H1 (cell line): ENCODE results near the gene CCSER2. TPM values are rescaled to one million over a fixed set of nuclear protein-coding genes. Genes with fewer than 3 reads are reported as not detected.

Source experiments
- CTCF ChIA-PET: fragments of 300-600 bp; sonication (Branson Sonifier 250); formaldehyde crosslinking; loops from one replicate; lab custom pipeline; 2021; ENCODE audit not compliant: partially characterized antibody; lab: Charles Lee
- POLR2A ChIA-PET: fragments of 300-600 bp; sonication (Branson Sonifier 250); formaldehyde crosslinking; loops from one replicate; lab custom pipeline; 2021; ENCODE audit warnings: inconsistent platforms; ENCODE audit not compliant: partially characterized antibody; lab: Charles Lee
- DNase-seq, 2 experiments: peaks; one replicate each; pipeline versions ENCODE4 v3.0.0 to v3.0.0-alpha.2; 2010 to 2022; ENCODE audit warnings: low spot score in 2 of 2, low read depth in 1 of 2, mixed read lengths in 1 of 2
- FAIRE-seq: peaks from 2 replicates; lab custom pipeline; 2011; peaks lifted over from hg19 to GRCh38; lab: Jason Lieb, UNC
- H2AFZ ChIP-seq: 2 replicates; pipeline ENCODE4 v1.8.1; 2012; ENCODE audit warnings: low read length, inconsistent platforms
- H2AK5ac ChIP-seq: 2 replicates; pipeline ENCODE4 v1.6.1; 2013; ENCODE audit warnings: low read depth, low read length
- H2BK120ac ChIP-seq: replicated peaks from 2 replicates; pipeline ENCODE3; 2013; ENCODE audit warnings: low read depth, low read length, inconsistent platforms
- H2BK12ac ChIP-seq: 2 replicates; pipeline ENCODE4 v1.6.1; 2013; ENCODE audit warnings: low read depth, low read length
- H2BK15ac ChIP-seq: 2 replicates; pipeline ENCODE4 v1.6.1; 2013; ENCODE audit warnings: low read length
- H2BK20ac ChIP-seq: 2 replicates; pipeline ENCODE4 v1.6.1; 2013; ENCODE audit warnings: low read length
- H2BK5ac ChIP-seq: 2 replicates; pipeline ENCODE4 v1.6.1; 2013; ENCODE audit warnings: low read depth, low read length
- H3K14ac ChIP-seq: 2 replicates; pipeline ENCODE4 v1.6.1; 2013; ENCODE audit warnings: inconsistent platforms; ENCODE audit not compliant: insufficient read length
- H3K18ac ChIP-seq: 2 replicates; pipeline ENCODE4 v1.6.1; 2013; ENCODE audit warnings: low read length; ENCODE audit errors: extremely low read depth
- H3K23ac ChIP-seq: 2 replicates; pipeline ENCODE4 v1.6.1; 2013; ENCODE audit warnings: inconsistent platforms; ENCODE audit not compliant: insufficient read length
- H3K23me2 ChIP-seq: 2 replicates; pipeline ENCODE4 v1.6.1; 2013; ENCODE audit warnings: low read depth, low read length
- H3K27ac ChIP-seq: 2 replicates; pipeline ENCODE4 v1.6.1; 2011; ENCODE audit warnings: low read depth, low read length, inconsistent platforms
- H3K27me3 ChIP-seq, 4 experiments: replicated peaks in 1 of 4; 1 replicate in 1 of 4; 2 replicates in 3 of 4; pipeline versions ENCODE4 v1.6.1 to v1.8.1; 2011 to 2013; ENCODE audit warnings: low read length in 3 of 4, mild to moderate bottlenecking in 3 of 4, inconsistent platforms in 2 of 4, mixed read lengths in 2 of 4, moderate library complexity in 1 of 4; ENCODE audit not compliant: control insufficient read depth in 3 of 4, insufficient read depth in 3 of 4; ENCODE audit errors: extremely low read depth in 1 of 4
- H3K36me3 ChIP-seq, 4 experiments: 2 replicates each; pipeline versions ENCODE4 v1.6.1 to v1.8.1; 2011 to 2013; ENCODE audit warnings: mild to moderate bottlenecking in 4 of 4, low read length in 3 of 4, moderate library complexity in 2 of 4, control low read depth in 1 of 4, inconsistent platforms in 1 of 4; ENCODE audit not compliant: insufficient read depth in 4 of 4, control insufficient read depth in 2 of 4
- H3K4ac ChIP-seq: replicated peaks from 2 replicates; pipeline ENCODE3; 2013; ENCODE audit warnings: low read length, low read depth, mixed read lengths, inconsistent platforms; ENCODE audit not compliant: insufficient read length
- H3K4me1 ChIP-seq, 4 experiments: replicated peaks in 1 of 4; 1 replicate in 1 of 4; 2 replicates in 3 of 4; pipeline versions ENCODE4 v1.6.1 to v1.8.1; 2011 to 2013; ENCODE audit warnings: low read length in 3 of 4, inconsistent platforms in 2 of 4, mixed read lengths in 1 of 4; ENCODE audit not compliant: insufficient read depth in 4 of 4, control insufficient read depth in 3 of 4
- H3K4me2 ChIP-seq, 2 experiments: 2 replicates each; pipeline versions ENCODE4 v1.6.1 to v1.8.1; 2011 to 2013; ENCODE audit warnings: low read depth in 2 of 2, low read length in 2 of 2, control low read depth in 1 of 2, inconsistent platforms in 1 of 2, mild to moderate bottlenecking in 1 of 2; ENCODE audit not compliant: insufficient read depth in 1 of 2
- H3K4me3 ChIP-seq, 4 experiments: fragments of 200-600, 300-600 bp in 1 of 4; sonication (generic), shearing (Covaris generic), sonication (Bioruptor Twin) in 1 of 4; 2 replicates each; pipeline versions ENCODE4 v1.5.1 to v1.8.1; 2011 to 2016; ENCODE audit warnings: low read length in 4 of 4, low read depth in 3 of 4, control low read depth in 2 of 4, inconsistent platforms in 2 of 4, mild to moderate bottlenecking in 2 of 4, mixed read lengths in 1 of 4, moderate library complexity in 1 of 4; ENCODE audit not compliant: insufficient read depth in 2 of 4; ENCODE audit errors: extremely low read depth in 1 of 4
- H3K56ac ChIP-seq: replicated peaks from 2 replicates; pipeline ENCODE3; 2013; ENCODE audit warnings: low read depth, mild to moderate bottlenecking, mixed read lengths, low read length, inconsistent platforms; ENCODE audit not compliant: insufficient read length
- H3K79me1 ChIP-seq: 2 replicates; pipeline ENCODE4 v1.6.1; 2013; ENCODE audit warnings: low read depth, low read length, control low read depth
- H3K79me2 ChIP-seq, 2 experiments: 2 replicates each; pipeline versions ENCODE4 v1.6.1 to v1.8.1; 2012 to 2013; ENCODE audit warnings: low read length in 2 of 2, mild to moderate bottlenecking in 2 of 2, inconsistent platforms in 1 of 2; ENCODE audit not compliant: insufficient read depth in 2 of 2, control insufficient read depth in 1 of 2
- H3K9ac ChIP-seq, 4 experiments: replicated peaks in 1 of 4; 1 replicate in 1 of 4; 2 replicates in 3 of 4; pipeline versions ENCODE4 v1.6.1 to v1.8.1; 2011 to 2013; ENCODE audit warnings: low read depth in 3 of 4, low read length in 3 of 4, control low read depth in 2 of 4, mild to moderate bottlenecking in 2 of 4, moderate library complexity in 2 of 4, inconsistent platforms in 1 of 4; ENCODE audit errors: extremely low read depth in 1 of 4
- H3K9me3 ChIP-seq, 2 experiments: 2 replicates each; pipeline versions ENCODE4 v1.6.1 to v1.8.1; 2012 to 2013; ENCODE audit warnings: mild to moderate bottlenecking in 2 of 2, moderate library complexity in 2 of 2, control low read depth in 1 of 2, inconsistent platforms in 1 of 2, low read depth in 1 of 2, low read length in 1 of 2, mixed read lengths in 1 of 2; ENCODE audit not compliant: insufficient read depth in 2 of 2
- H4K20me1 ChIP-seq, 2 experiments: replicated peaks in 1 of 2; 2 replicates each; pipeline versions ENCODE3 to v1.8.1; 2011 to 2013; ENCODE audit warnings: inconsistent platforms in 2 of 2, low read length in 2 of 2, mild to moderate bottlenecking in 1 of 2; ENCODE audit not compliant: insufficient read depth in 2 of 2, control insufficient read depth in 1 of 2
- H4K5ac ChIP-seq: 2 replicates; pipeline ENCODE4 v1.6.1; 2013; ENCODE audit warnings: low read length, low read depth, mixed read lengths, inconsistent platforms; ENCODE audit not compliant: insufficient read length
- H4K8ac ChIP-seq: 2 replicates; pipeline ENCODE4 v1.8.0; 2013; ENCODE audit warnings: mild to moderate bottlenecking, moderate library complexity, low read length, inconsistent platforms; ENCODE audit not compliant: insufficient read depth; ENCODE audit errors: extremely low read depth
- H4K91ac ChIP-seq: replicated peaks from 2 replicates; pipeline ENCODE3; 2013; ENCODE audit warnings: low read length, mixed read lengths, inconsistent platforms; ENCODE audit not compliant: insufficient read length
- CBX8 ChIP-seq: fragments of 300-800, 300-1000 bp; sonication (generic); IDR thresholded peaks from 2 replicates; pipeline ENCODE4 v1.7.1; 2016; ENCODE audit warnings: low read depth, low read length, borderline replicate concordance
- CEBPB ChIP-seq: IDR thresholded peaks from 2 replicates; pipeline ENCODE4 v1.6.1; 2012; ENCODE audit warnings: low read depth, low read length
- PHF8 ChIP-seq: fragments of 200-600 bp; sonication (generic); conservative IDR thresholded peaks from 2 replicates; pipeline ENCODE4 v1.7.1; 2012; ENCODE audit warnings: low read depth, mild to moderate bottlenecking, inconsistent platforms, low read length, moderate library complexity
- TCF12 ChIP-seq: IDR thresholded peaks from 2 replicates; pipeline ENCODE4 v1.6.1; 2011; ENCODE audit warnings: low read depth, mild to moderate bottlenecking, low read length
- WGBS, 2 experiments: shearing (Covaris generic) in 1 of 2; methylation state at CpG; one replicate each; pipeline versions ENCODE4 v1.1.6 to v1.1.7; 2013 to 2015; ENCODE audit warnings: low lambda C conversion rate in 2 of 2, mixed read lengths in 2 of 2, inconsistent platforms in 1 of 2, low coverage in 1 of 2, missing lambda C conversion rate in 1 of 2; ENCODE audit not compliant: insufficient replicate concordance in 2 of 2, insufficient coverage in 1 of 2, insufficient read length in 1 of 2; ENCODE audit errors: extremely low coverage in 1 of 2, missing lambda C conversion rate in 1 of 2; 5-methylcytosine and 5-hydroxymethylcytosine counted together
- polyA plus RNA-seq, 7 experiments: library from polyadenylated mRNA; depleted of rRNA in 3 of 7; stranded (reverse) in 5 of 7; unstranded in 2 of 7; fragments of >200 nt in 5 of 7; fragments of 200-250 nt in 2 of 7; gene quantifications; 1 replicate in 5 of 7; 2 replicates in 1 of 7; 4 replicates in 1 of 7; pipeline versions ENCODE4 v1.2.1 to v1.2.3, GENCODE V29; 2011 to 2013; ENCODE audit warnings: missing spikeins in 2 of 7, mixed read lengths in 2 of 7
- total RNA-seq: library from RNA; stranded (reverse); fragmentation: NEBNext Ultra II Directional; extraction: Animal tissue kit (Norgen Biotek cat#: 25700); gene quantifications from 2 replicates; pipeline ENCODE4 v1.2.1, GENCODE V29; 2021

CCSER2 gene
- total and polyA plus RNA-seq, 2 of the 8 experiments (the other 6 are each of a cell fraction or from before 2014, with no cell fraction given) = 6.9 to 30.5 TPM

GRCh38 chr10:84302223-84302622 lies 26.2 kb upstream of the CCSER2 start:
- 0 out of 2 replicates have a peak overlapping the region, but pooled peaks have one; percentile 11 for H2BK15ac ChIP-seq
- no peak for DNase-seq
- FAIRE-seq = no peak
- POLR2A ChIA-PET = no interaction called here
- H2BK5ac ChIP-seq = no peak overlapping the region
- H3K14ac ChIP-seq = no peak overlapping the region
- peaks cover 2% of the 10 kb centered on the region; the same call in 1 of the 2 replicates for H3K23me2 ChIP-seq
- no peaks in the 10 kb centered on the region for H4K20me1 ChIP-seq
- H3K79me1 ChIP-seq = no peaks in the 10 kb centered on the region
- no peaks in the 10 kb centered on the region for H3K9me3 ChIP-seq
- no peak overlapping the region for H3K9ac ChIP-seq
- peak overlapping the region; percentile 58 for H2AFZ ChIP-seq
- no peaks in the 10 kb centered on the region; a peak in 1 of 7 replicates for H3K4me1 ChIP-seq
- no peaks in the 10 kb centered on the region for H3K27me3 ChIP-seq
- no peak overlapping the region for H3K56ac ChIP-seq
- no peaks in the 10 kb centered on the region for H3K79me2 ChIP-seq
- WGBS, 2 experiments = 80% methylated on average over 2 of the region's 2 CpGs; no CpG with 5 or more reads in 1 of the 2 experiments
- H3K4me2 ChIP-seq = no peak overlapping the region
- no peak overlapping the region for H2AK5ac ChIP-seq
- H4K91ac ChIP-seq = no peak overlapping the region
- H3K4ac ChIP-seq = no peak overlapping the region
- H3K27ac ChIP-seq = no peak overlapping the region
- no peak overlapping the region for H3K18ac ChIP-seq
- CTCF ChIA-PET = interaction anchor here (0.6 to 1.5 kb wide), 7 partner anchors 14 to 1884 kb away, joined by 3 to 4 read pairs (median 3); no protein-coding TSS in a partner anchor
- no peak overlapping the region for H3K4me3 ChIP-seq
- no peak overlapping the region for H4K5ac ChIP-seq
- no peak overlapping the region for H4K8ac ChIP-seq
- TF ChIP-seq PHF8 (no peak), TCF12 (no peak), CEBPB (no peak), CBX8 (no peak)
- TF ChIP-seq, all 59 proteins: peak for 0
- Histone ChIP-seq H2BK120ac (no peak overlapping the region), H2BK20ac (no peak overlapping the region), H2BK12ac (no peak overlapping the region), H3K23ac (no peak overlapping the region), H3K36me3 (no peaks in the 10 kb centered on the region)
